GM18508 (cell line): ENCODE data around the gene RBM12.

Experiments
- ATAC-seq: cut with Tn5 transposase; IDR thresholded peaks from one replicate; pipeline ENCODE4 v1.9.1; 2021; ENCODE audit warnings: moderate number of reproducible peaks; ENCODE audit not compliant: insufficient read depth, unreplicated experiment

Gene RBM12

GRCh38 chr20:35601990-35602389, 62.7 kb downstream of the RBM12 start:
- no peak for ATAC-seq

- ATAC-seq, result no peak
Observed at GRCh38 chr20:35600993-35601973, 63.4 kb downstream of the RBM12 start.

DNA sequence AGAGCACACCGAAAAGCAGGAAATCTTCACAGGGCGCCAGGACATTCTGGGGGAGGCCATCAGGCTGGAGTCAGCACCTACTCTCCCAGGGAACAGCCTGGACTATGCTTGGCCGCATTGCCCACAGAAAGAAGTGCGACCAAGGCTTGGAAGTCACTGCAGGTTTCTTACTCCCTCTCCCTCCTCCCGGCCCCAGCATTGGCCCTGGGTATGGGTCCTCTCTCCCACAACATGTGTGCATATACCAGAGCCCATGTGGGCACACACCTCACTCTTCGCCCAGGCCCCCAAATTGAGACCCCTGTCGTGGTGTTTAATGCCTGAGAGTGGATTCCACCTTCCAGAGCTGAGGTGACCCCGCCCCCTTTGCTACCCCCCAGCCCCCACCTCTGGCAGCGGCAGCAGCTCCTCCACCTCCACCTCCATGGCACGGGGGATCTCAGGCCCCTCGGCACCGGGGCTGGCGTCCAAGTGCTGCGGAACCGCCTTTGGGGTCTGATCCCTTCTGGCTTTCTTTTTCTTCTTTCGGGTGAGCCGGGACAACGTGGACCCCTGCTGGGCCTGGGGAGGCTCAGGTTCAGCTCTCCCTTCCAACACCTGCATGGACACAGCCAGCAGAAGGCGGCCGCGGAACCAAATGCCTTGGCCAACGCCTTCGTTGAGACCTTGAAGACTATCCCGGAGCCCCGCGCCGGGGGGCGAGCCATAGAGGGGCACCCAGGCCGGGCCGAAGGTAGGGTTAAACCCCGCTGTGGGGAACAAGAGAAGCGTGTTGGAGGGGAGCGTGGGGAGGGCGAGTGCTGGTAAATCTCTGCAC, 64.3 kb downstream of the RBM12 start:
- ATAC-seq, result no peak

DNA sequence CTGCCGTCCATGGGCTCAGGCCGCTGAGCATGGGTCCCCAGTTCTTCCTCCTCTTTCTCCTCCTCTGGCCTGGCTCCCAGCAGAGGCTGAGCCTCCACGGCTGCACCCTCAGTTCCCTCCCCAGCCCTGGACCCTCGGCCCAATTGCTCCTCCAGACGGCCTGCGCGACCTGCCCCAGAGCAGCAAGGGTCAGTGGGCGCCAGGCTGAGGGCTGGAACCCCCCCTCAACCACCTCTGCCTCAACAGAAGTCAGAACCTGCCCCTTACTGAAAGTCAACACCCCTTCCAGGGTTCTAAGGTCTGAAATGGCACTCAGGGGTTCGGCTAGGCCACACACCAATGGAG, 65.0 kb downstream of the RBM12 start:
- no peak for ATAC-seq
